ENCODE results near the gene PHYKPL.

GRCh38 chr5:178265746-178266145 lies 33.1 kb upstream of the PHYKPL start:
- TF ChIP-seq, protein P1, sequence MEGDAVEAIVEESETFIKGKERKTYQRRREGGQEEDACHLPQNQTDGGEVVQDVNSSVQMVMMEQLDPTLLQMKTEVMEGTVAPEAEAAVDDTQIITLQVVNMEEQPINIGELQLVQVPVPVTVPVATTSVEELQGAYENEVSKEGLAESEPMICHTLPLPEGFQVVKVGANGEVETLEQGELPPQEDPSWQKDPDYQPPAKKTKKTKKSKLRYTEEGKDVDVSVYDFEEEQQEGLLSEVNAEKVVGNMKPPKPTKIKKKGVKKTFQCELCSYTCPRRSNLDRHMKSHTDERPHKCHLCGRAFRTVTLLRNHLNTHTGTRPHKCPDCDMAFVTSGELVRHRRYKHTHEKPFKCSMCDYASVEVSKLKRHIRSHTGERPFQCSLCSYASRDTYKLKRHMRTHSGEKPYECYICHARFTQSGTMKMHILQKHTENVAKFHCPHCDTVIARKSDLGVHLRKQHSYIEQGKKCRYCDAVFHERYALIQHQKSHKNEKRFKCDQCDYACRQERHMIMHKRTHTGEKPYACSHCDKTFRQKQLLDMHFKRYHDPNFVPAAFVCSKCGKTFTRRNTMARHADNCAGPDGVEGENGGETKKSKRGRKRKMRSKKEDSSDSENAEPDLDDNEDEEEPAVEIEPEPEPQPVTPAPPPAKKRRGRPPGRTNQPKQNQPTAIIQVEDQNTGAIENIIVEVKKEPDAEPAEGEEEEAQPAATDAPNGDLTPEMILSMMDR (conservative IDR thresholded peaks at IDR 0.05; ENCODE audit: low read depth, low read length), result no peak
- TF ChIP-seq MXI1 (IDR thresholded peaks at IDR 0.05; ENCODE audit: borderline replicate concordance, low read depth, low read length), result no peak
- TF ChIP-seq CEBPB (IDR thresholded peaks at IDR 0.05; ENCODE audit: low read depth, low read length), result no peak
- no peak for TF ChIP-seq POLR2A (IDR thresholded peaks at IDR 0.05; ENCODE audit: low read depth, low read length)
- TF ChIP-seq RFX5 (IDR thresholded peaks at IDR 0.05; ENCODE audit: low read depth, low read length), result no peak
- TF ChIP-seq RCOR1 (IDR thresholded peaks at IDR 0.05; ENCODE audit: insufficient replicate concordance, low read length), result no peak

Measured in IMR-90 (cell line).